HUES64 (cell line): Measurements from ENCODE around the gene WDR72.
A peak's percentile ranks its signal among the peaks of the same experiment; 100 is the strongest.
"Not testable (repeated sequence)": the region's sequence is repeated elsewhere in the genome, so short reads cannot be mapped to it uniquely, and the experiment has no call there.

Experiments
- H3K27ac ChIP-seq: 2 replicates; pipeline ENCODE4 v1.7.0; 2013; ENCODE audit warnings: low read depth, low read length, inconsistent platforms
- H3K27me3 ChIP-seq: 2 replicates; pipeline ENCODE4 v1.6.1; 2013; ENCODE audit warnings: mild to moderate bottlenecking, low read length; ENCODE audit not compliant: insufficient read depth
- H3K36me3 ChIP-seq: 2 replicates; pipeline ENCODE4 v1.6.1; 2013; ENCODE audit warnings: mild to moderate bottlenecking, low read length; ENCODE audit not compliant: insufficient read depth
- H3K4me1 ChIP-seq: 2 replicates; pipeline ENCODE4 v1.6.1; 2013; ENCODE audit warnings: mild to moderate bottlenecking, low read length, moderate library complexity; ENCODE audit not compliant: insufficient read depth
- H3K4me3 ChIP-seq: 2 replicates; pipeline ENCODE4 v1.5.1; 2013; ENCODE audit warnings: mild to moderate bottlenecking, low read length, moderate library complexity
- H3K9ac ChIP-seq: 2 replicates; pipeline ENCODE4 v1.6.1; 2013; ENCODE audit warnings: mild to moderate bottlenecking, low read depth, low read length
- H3K9me3 ChIP-seq: 2 replicates; pipeline ENCODE4 v1.6.1; 2013; ENCODE audit warnings: low read depth, low read length; ENCODE audit not compliant: insufficient read depth
- WGBS: fragments of 150-250, 120-280 bp; methylation state at CpG from one replicate; pipeline ENCODE4 v1.1.7; 2013; ENCODE audit warnings: missing lambda C conversion rate; 5-methylcytosine and 5-hydroxymethylcytosine counted together

The WDR72 gene

GRCh38 chr15:53559364-53560277 is 199.8 kb downstream of the WDR72 start:
- no peaks in the 10 kb centered on the region for H3K27me3 ChIP-seq
- no peaks in the 10 kb centered on the region for H3K9me3 ChIP-seq
- WGBS, result 79% methylated on average over 7 of the region's 7 CpGs
- H3K4me3 ChIP-seq, result no peak overlapping the region
- peaks cover 52% of the 10 kb centered on the region for H3K4me1 ChIP-seq
- no peak overlapping the region for H3K27ac ChIP-seq
- no peak overlapping the region for H3K9ac ChIP-seq
- no peaks in the 10 kb centered on the region for H3K36me3 ChIP-seq

- no peak overlapping the region for H3K27ac ChIP-seq
- no peak overlapping the region for H3K4me3 ChIP-seq
- no peaks in the 10 kb centered on the region for H3K27me3 ChIP-seq
- no CpG with 5 or more reads among the region's 1 CpG for WGBS
- peaks cover 52% of the 10 kb centered on the region for H3K4me1 ChIP-seq
- H3K9ac ChIP-seq, result no peak overlapping the region
- H3K36me3 ChIP-seq, result no peaks in the 10 kb centered on the region
- no peaks in the 10 kb centered on the region for H3K9me3 ChIP-seq
Observed at GRCh38 chr15:53558384-53558783, 201.1 kb downstream of the WDR72 start.

GRCh38 chr15:53555226-53555625 is 204.2 kb downstream of the WDR72 start:
- Histone ChIP-seq H3K36me3 (no peaks in the 10 kb centered on the region), H3K4me1 (peaks cover 31% of the 10 kb centered on the region), H3K27me3 (no peaks in the 10 kb centered on the region), H3K9ac (no peak overlapping the region), H3K9me3 (no peaks in the 10 kb centered on the region), H3K27ac (no peak overlapping the region), H3K4me3 (no peak overlapping the region)
- WGBS, result 92% methylated on average over 6 of the region's 7 CpGs

- Histone ChIP-seq H3K9me3 (no peaks in the 10 kb centered on the region), H3K4me3 (no peak overlapping the region), H3K4me1 (peaks cover 18% of the 10 kb centered on the region), H3K27me3 (no peaks in the 10 kb centered on the region), H3K36me3 (no peaks in the 10 kb centered on the region), H3K27ac (no peak overlapping the region), H3K9ac (no peak overlapping the region)
- WGBS, result 91% methylated on average over 2 of the region's 3 CpGs
Observed at GRCh38 chr15:53549697-53550305, 209.7 kb downstream of the WDR72 start.

- Histone ChIP-seq H3K4me1 (peaks cover 18% of the 10 kb centered on the region), H3K27me3 (no peaks in the 10 kb centered on the region), H3K27ac (no peak overlapping the region), H3K4me3 (no peak overlapping the region), H3K9ac (no peak overlapping the region), H3K9me3 (no peaks in the 10 kb centered on the region), H3K36me3 (no peaks in the 10 kb centered on the region)
- 93% methylated on average over 4 of the region's 4 CpGs for WGBS
Observed at GRCh38 chr15:53548236-53548635, 211.2 kb downstream of the WDR72 start.

GRCh38 chr15:53540626-53541300 is 218.7 kb downstream of the WDR72 start:
- H3K27ac ChIP-seq, H3K36me3 ChIP-seq, H3K4me1 ChIP-seq, H3K9ac ChIP-seq, H3K27me3 ChIP-seq, H3K9me3 ChIP-seq, H3K4me3 ChIP-seq: not testable (repeated sequence)
- WGBS, result 82% methylated on average over 33 of the region's 34 CpGs

- no CpG with 5 or more reads among the region's 3 CpGs for WGBS
- Histone ChIP-seq H3K4me3 (peak overlapping the region; percentile 22; the same call in 1 of the 2 replicates), H3K9ac (no peak overlapping the region), H3K9me3 (no peaks in the 10 kb centered on the region), H3K4me1 (no peaks in the 10 kb centered on the region), H3K27ac (no peak overlapping the region), H3K27me3 (no peaks in the 10 kb centered on the region), H3K36me3 (no peaks in the 10 kb centered on the region)
Observed at GRCh38 chr15:53539878-53540277, 219.6 kb downstream of the WDR72 start.

- 80% methylated on average over 6 of the region's 6 CpGs for WGBS
- no peak overlapping the region for H3K9ac ChIP-seq
- H3K27ac ChIP-seq, result no peak overlapping the region
Observed at GRCh38 chr15:53536479-53537120, 222.9 kb downstream of the WDR72 start.

GRCh38 chr15:53535886-53536285 is 223.6 kb downstream of the WDR72 start:
- no peaks in the 10 kb centered on the region for H3K27me3 ChIP-seq
- H3K4me3 ChIP-seq, result no peak overlapping the region
- H3K36me3 ChIP-seq, result no peaks in the 10 kb centered on the region
- H3K9ac ChIP-seq, result no peak overlapping the region
- 95% methylated on average over 3 of the region's 4 CpGs for WGBS
- no peaks in the 10 kb centered on the region for H3K9me3 ChIP-seq
- no peak overlapping the region for H3K27ac ChIP-seq
- no peaks in the 10 kb centered on the region for H3K4me1 ChIP-seq

More at GRCh38 chr15:53536479-53537120, 222.9 kb downstream of the WDR72 start:
- no peaks in the 10 kb centered on the region for H3K36me3 ChIP-seq
- H3K9me3 ChIP-seq, result no peaks in the 10 kb centered on the region
- no peaks in the 10 kb centered on the region for H3K4me1 ChIP-seq
- H3K27me3 ChIP-seq, result no peaks in the 10 kb centered on the region
- H3K4me3 ChIP-seq, result no peak overlapping the region

- no peaks in the 10 kb centered on the region for H3K4me1 ChIP-seq
- H3K27ac ChIP-seq, result no peak overlapping the region
- H3K9me3 ChIP-seq, result no peaks in the 10 kb centered on the region
- no peak overlapping the region for H3K9ac ChIP-seq
- 97% methylated on average over 2 of the region's 2 CpGs for WGBS
- no peaks in the 10 kb centered on the region for H3K36me3 ChIP-seq
- H3K27me3 ChIP-seq, result no peaks in the 10 kb centered on the region
- no peak overlapping the region for H3K4me3 ChIP-seq
Observed at GRCh38 chr15:53534105-53534839, 225.2 kb downstream of the WDR72 start.
